DMS 273 treated with DMSO at 0.1 percent for 48 hours (cell line): ENCODE data around the gene TMEM108.

Experiments used
- DNase-seq: peaks from one replicate; lab custom pipeline; 2025; lab: John Stamatoyannopoulos, UW

The TMEM108 gene

GRCh38 chr3:133054586-133054985 lies 16.4 kb downstream of the TMEM108 start:
- no peak for DNase-seq

- DNase-seq, result no peak
Measured at GRCh38 chr3:133055339-133055738, 17.1 kb downstream of the TMEM108 start.

- DNase-seq, result no peak
Measured at GRCh38 chr3:133058243-133058642, 20.1 kb downstream of the TMEM108 start.

GRCh38 chr3:133058831-133059230 lies 20.6 kb downstream of the TMEM108 start:
- no peak for DNase-seq

- DNase-seq, result no peak
Measured at GRCh38 chr3:133065193-133065961, 27.2 kb downstream of the TMEM108 start.

GRCh38 chr3:133066026-133066425 lies 27.8 kb downstream of the TMEM108 start:
- no peak for DNase-seq

- no peak for DNase-seq
Measured at GRCh38 chr3:133069556-133070286, 31.5 kb downstream of the TMEM108 start.

- no peak for DNase-seq
Measured at GRCh38 chr3:133074977-133075376, 36.8 kb downstream of the TMEM108 start.

GRCh38 chr3:133077688-133078087 lies 39.5 kb downstream of the TMEM108 start:
- DNase-seq, result no peak

GRCh38 chr3:133079621-133080020 lies 41.4 kb downstream of the TMEM108 start:
- no peak for DNase-seq

- no peak for DNase-seq
Measured at GRCh38 chr3:133081016-133081415, 42.8 kb downstream of the TMEM108 start.

- DNase-seq, result no peak
Measured at GRCh38 chr3:133083395-133083794, 45.2 kb downstream of the TMEM108 start.

- DNase-seq, result no peak
Measured at GRCh38 chr3:133089906-133090485, 51.8 kb downstream of the TMEM108 start.

- DNase-seq, result no peak
Measured at GRCh38 chr3:133092681-133093080, 54.5 kb downstream of the TMEM108 start.

GRCh38 chr3:133093366-133093765 lies 55.2 kb downstream of the TMEM108 start:
- no peak for DNase-seq

GRCh38 chr3:133096900-133097613 lies 58.9 kb downstream of the TMEM108 start:
- no peak for DNase-seq

GRCh38 chr3:133103706-133104105 lies 65.5 kb downstream of the TMEM108 start:
- no peak for DNase-seq

- no peak for DNase-seq
Measured at GRCh38 chr3:133106169-133106568, 68.0 kb downstream of the TMEM108 start.

- no peak for DNase-seq
Measured at GRCh38 chr3:133112666-133113065, 74.5 kb downstream of the TMEM108 start.

- DNase-seq, result no peak
Measured at GRCh38 chr3:133113526-133113925, 75.3 kb downstream of the TMEM108 start.

- DNase-seq, result no peak
Measured at GRCh38 chr3:133113927-133114597, 75.9 kb downstream of the TMEM108 start.

GRCh38 chr3:133115176-133115575 lies 77.0 kb downstream of the TMEM108 start:
- DNase-seq, result no peak
